HG03097 (cell line): Measurements from ENCODE around the gene IFNAR2.
A peak's percentile ranks its signal among the peaks of the same experiment; 100 is the strongest.

ENCODE experiments used
- ATAC-seq: cut with Tn5 transposase; IDR thresholded peaks from one replicate; pipeline ENCODE4 v1.9.1; 2021; ENCODE audit not compliant: unreplicated experiment, low FRiP score

The IFNAR2 gene

GRCh38 chr21:33266050-33266788 is 36.5 kb downstream of the IFNAR2 start, which contains the start of gene IL10RB:
IL10RB (plus strand) TSS chr21:33266367; CDS start chr21:33266466, 99 bp downstream.
- peak; percentile 28 for ATAC-seq

- ATAC-seq = no peak
Observed at GRCh38 chr21:33266789-33267135, 37.0 kb downstream of the IFNAR2 start.

DNA sequence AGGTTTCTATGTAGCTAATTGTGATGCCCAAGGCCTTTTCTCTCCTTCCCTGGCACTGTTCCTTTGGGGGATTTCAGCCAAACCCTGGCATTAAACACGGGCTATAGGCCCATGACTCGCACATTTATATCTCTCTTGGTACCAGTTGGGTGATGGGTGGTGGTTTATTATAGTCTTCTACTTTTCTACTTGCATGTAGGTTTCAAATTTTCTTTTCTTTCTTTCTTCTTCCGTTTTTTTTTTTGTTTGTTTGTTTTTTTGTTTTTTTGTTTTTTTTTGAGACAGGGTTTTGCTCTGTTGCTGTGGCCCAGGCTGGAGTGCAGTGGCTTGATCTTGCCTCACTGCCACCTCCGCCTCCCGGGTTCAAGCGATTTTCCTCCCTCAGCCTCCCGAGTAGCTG is 37.5 kb downstream of the IFNAR2 start:
- ATAC-seq = no peak

GRCh38 chr21:33268393-33268736 is 38.6 kb downstream of the IFNAR2 start:
- ATAC-seq = peak; percentile 14

DNA sequence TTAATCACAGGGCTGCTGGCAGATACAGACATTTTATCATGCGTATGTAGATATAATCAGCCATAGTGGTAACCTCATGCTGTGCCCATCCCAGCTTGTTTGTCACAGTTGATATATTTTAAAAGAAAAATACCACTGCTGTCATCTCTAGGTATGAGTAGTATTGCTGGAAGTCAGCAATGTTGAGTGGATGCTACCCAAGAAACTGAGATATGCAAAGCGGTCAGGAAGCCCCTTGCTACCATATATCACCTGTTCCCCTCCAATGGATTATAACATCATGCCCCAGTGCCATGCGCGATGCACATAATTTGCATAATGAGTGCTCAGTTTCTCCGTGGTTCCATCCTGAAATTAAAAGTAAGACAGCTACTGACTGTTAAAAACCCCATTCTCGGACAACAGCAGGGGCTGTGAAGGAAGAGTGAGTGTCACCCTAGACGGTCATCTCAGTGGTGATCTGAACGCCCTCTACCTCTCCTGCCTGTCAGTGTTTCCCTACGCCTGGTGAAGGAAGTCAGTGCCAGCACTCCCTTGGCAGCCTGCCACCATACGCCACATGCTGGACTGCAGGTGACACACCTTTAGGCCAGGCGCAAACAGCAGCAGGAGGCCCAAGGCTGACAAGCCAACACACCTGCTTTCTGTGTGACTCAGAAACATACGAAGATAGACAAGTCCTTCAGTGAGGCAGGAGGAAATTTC is 39.2 kb downstream of the IFNAR2 start:
- ATAC-seq = peak; percentile 60

GRCh38 chr21:33270986-33271385 is 41.2 kb downstream of the IFNAR2 start:
- no peak for ATAC-seq

GRCh38 chr21:33273044-33273443 is 43.3 kb downstream of the IFNAR2 start:
- ATAC-seq = no peak

GRCh38 chr21:33278721-33279120 is 49.0 kb downstream of the IFNAR2 start:
- ATAC-seq = no peak

DNA sequence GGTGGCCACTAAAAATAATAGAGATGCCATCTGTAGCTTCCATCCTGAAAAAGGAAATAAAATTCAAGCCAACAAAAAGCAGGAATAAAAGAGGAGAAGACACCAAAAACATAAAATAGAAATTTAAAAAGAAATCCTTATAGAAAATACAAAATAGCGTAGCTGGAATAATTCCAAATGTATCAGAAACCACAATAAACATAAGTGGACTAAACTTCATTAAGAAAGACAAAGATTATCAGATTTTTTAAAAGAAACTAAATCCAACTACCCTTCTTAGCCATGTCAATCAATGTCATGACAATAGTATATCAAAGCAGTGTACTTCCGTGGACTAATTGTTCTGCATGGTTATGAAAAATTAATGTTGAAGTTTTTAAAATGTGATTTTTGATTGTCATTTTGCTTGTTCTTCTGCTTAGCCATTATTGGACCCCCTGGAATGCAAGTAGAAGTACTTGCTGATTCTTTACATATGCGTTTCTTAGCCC is 49.6 kb downstream of the IFNAR2 start:
- no peak for ATAC-seq
